Esophagus muscularis mucosa (tissue), 4 donors: ENCODE data around the gene NCKAP5.

Experiments
- CTCF ChIP-seq, 3 experiments: fragments of 200-600 bp in 2 of 3; fragments of 450-650 bp in 1 of 3; sonication (generic) in 2 of 3; IDR thresholded peaks; one replicate each; pipeline ENCODE4 v1.5.1; 2017 to 2019; ENCODE audit warnings: antibody characterized with exemption in 3 of 3, mild to moderate bottlenecking in 2 of 3, moderate library complexity in 1 of 3
- EP300 ChIP-seq: sonication (generic); formaldehyde crosslinking; IDR thresholded peaks from one replicate; pipeline ENCODE4 v1.6.1; 2017; ENCODE audit warnings: antibody characterized with exemption
- POLR2A ChIP-seq: fragments of 450-650 bp; IDR thresholded peaks from one replicate; pipeline ENCODE4 v1.6.1; 2017; ENCODE audit warnings: antibody characterized with exemption, moderate library complexity, mild to moderate bottlenecking, low read depth
- POLR2AphosphoS5 ChIP-seq, 2 donors: sonication (generic); formaldehyde crosslinking; IDR thresholded peaks; one replicate each; pipeline ENCODE4 v1.6.1; 2017; ENCODE audit warnings: antibody characterized with exemption in 2 of 2

DNA sequence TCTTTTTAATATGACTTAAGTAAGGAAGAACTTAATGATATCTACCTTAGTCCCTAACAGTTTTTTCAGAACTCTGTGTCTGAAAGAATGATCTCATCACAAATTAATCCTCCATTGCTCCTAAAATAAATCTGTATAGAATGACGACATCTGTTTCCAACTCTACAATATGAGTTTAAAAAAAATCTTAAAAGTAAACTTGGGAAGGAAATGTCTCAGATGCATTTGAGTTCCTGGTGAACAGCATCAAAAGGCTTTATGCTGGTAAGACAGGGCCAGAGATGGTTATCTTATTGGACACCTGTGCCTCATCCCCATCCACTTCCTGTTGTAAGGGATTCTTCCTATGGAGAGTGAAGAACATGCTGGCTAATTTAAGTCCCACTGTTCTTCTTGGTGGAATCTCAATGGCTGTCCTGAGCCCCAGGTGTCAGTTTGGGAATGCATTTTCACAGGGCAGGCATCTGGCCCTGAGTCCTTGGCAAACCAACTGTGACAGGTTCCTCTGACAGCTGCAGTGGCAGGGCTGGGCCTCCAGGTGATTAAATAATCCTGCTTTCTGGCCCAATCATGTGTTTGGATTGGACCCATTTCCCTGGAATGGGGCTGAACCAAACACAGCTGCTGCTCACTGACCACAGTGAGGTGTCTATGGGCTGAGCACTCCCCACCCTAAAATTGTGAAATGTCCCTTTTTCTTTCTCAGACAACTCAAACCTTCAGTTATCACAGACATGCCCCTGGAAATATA, 12.9 kb upstream of the NCKAP5 start:
- no peak for TF ChIP-seq CTCF (IDR thresholded peaks at IDR 0.05)
- TF ChIP-seq POLR2A, result no peak
- TF ChIP-seq POLR2AphosphoS5 (IDR thresholded peaks at IDR 0.05), result no peak
- no peak for TF ChIP-seq EP300
